Measurements from ENCODE around the gene ASIC3. TPM values are rescaled to one million over a fixed set of nuclear protein-coding genes. Genes with fewer than 3 reads are reported as not detected.

Gene ASIC3
- total and polyA plus RNA-seq, 2 donors (not counting 3 experiments of a cell fraction or from before 2014, with no cell fraction given): 0.69 to 0.70 TPM

GRCh38 chr7:151066273-151066974, 18.1 kb downstream of the ASIC3 start:
- H3K9ac ChIP-seq (replicated peaks; ENCODE audit: extremely low read depth, insufficient read depth, low read length): no peak overlapping the region
- H3K36me3 ChIP-seq (ENCODE audit: control insufficient read depth in 2 of 2, extremely low read depth in 1 of 2, insufficient read depth in 2 of 2, low read length in 2 of 2): peaks cover 18 to 62% of the 10 kb centered on the region in 2 experiments
- H2AFZ ChIP-seq (ENCODE audit: low read depth, low read length): no peak overlapping the region
- no peaks in the 10 kb centered on the region for H3K9me3 ChIP-seq (replicated peaks; ENCODE audit: control insufficient read depth, insufficient read depth, low read length)
- peaks cover 16% of the 10 kb centered on the region for H3K79me2 ChIP-seq (ENCODE audit: control insufficient read depth, insufficient read depth, low read length)
- peaks cover under 1% of the 10 kb centered on the region for H3K4me1 ChIP-seq (ENCODE audit: control insufficient read depth, extremely low read depth, insufficient read depth, low read length)
- no peaks in the 10 kb centered on the region for H3K27me3 ChIP-seq (ENCODE audit: control insufficient read depth in 2 of 2, insufficient read depth in 2 of 2, low read length in 2 of 2)
- ChIA-PET CTCF (no interaction called here), POLR2A (interaction anchor here (1.8 kb wide), 1 partner anchor 14 kb away, joined by 7 read pairs; the partner anchor contains the start of gene FASTK)
- H3K4me2 ChIP-seq (ENCODE audit: insufficient read depth, low read length): no peak overlapping the region
- H3K4me3 ChIP-seq (replicated peaks in 1 of 3; ENCODE audit: insufficient read depth in 1 of 3, low read depth in 1 of 3, low read length in 3 of 3): no peak overlapping the region
- no peaks in the 10 kb centered on the region for H3K9me1 ChIP-seq (replicated peaks; ENCODE audit: control insufficient read depth, extremely low read depth, insufficient read depth, low read length)
- no peak overlapping the region for H3K27ac ChIP-seq (ENCODE audit: insufficient read depth, low read depth, low read length)
- DNase-seq (ENCODE audit: low read depth, low spot score) (no peak), FAIRE-seq (no peak)
- dilution Hi-C loops (cut with MboI; ENCODE audit: extremely low pct_ligation_motif_present, low sequenced_read_pairs): no loop called here
- no peaks in the 10 kb centered on the region for H4K20me1 ChIP-seq (replicated peaks; ENCODE audit: control insufficient read depth, extremely low read depth, insufficient read depth, low read length)
- intact Hi-C loops (cut with micrococcal nuclease): no loop called here
- no peak for TF ChIP-seq CTCF (IDR thresholded peaks at IDR 0.05; ENCODE audit: extremely low read depth in 1 of 2, insufficient read depth in 1 of 2, low read depth in 1 of 2, low read length in 2 of 2)
- TF ChIP-seq POLR2AphosphoS5 (IDR thresholded peaks at IDR 0.05; ENCODE audit: insufficient read depth, low read depth, low read length): no peak
- no peak for TF ChIP-seq JUN (IDR thresholded peaks at IDR 0.05; ENCODE audit: borderline replicate concordance, insufficient read depth, insufficient read length, low read depth)
- TF ChIP-seq POLR2A (IDR thresholded peaks at IDR 0.05; ENCODE audit: low read depth, low read length): no peak
- TF ChIP-seq FOS (IDR thresholded peaks at IDR 0.05; ENCODE audit: borderline replicate concordance, insufficient read depth, low read length): no peak
- TF ChIP-seq MAX (IDR thresholded peaks at IDR 0.05; ENCODE audit: insufficient read depth, insufficient read length): no peak
- TF ChIP-seq GATA2 (IDR thresholded peaks at IDR 0.05; ENCODE audit: insufficient read depth, insufficient read length, low read depth, low read length): no peak
- no peak for TF ChIP-seq EZH2 (IDR thresholded peaks at IDR 0.05; ENCODE audit: borderline replicate concordance, low read depth, low read length, severe bottlenecking)
- no TSS peak for BruUV-seq (replicated peaks)

All from endothelial cell of umbilical vein (primary cell).